Natural killer cell treated with Interleukin-12 subunit alpha and Interleukin-12 subunit beta and Interleukin-15 and Interleukin-18, amount 100 ng/mL, for 72 hours (primary cell): ENCODE measurements around the gene DHRS7. TPM values are rescaled to one million over a fixed set of nuclear protein-coding genes. Genes with fewer than 3 reads are reported as not detected.

Experiments
- ATAC-seq, 2 donors: fragments of 150-1000 bp; cut with Tn5 transposase in 1 of 2; sonication (Bioruptor Pico), chemical (Tn5 transposase) in 1 of 2; 2 replicates each; pipeline ENCODE4 v1.10.0; 2021
- DNase-seq: peaks from one replicate; pipeline ENCODE4 v3.0.0; 2022; ENCODE audit warnings: low spot score
- H3K27ac Mint-ChIP-seq, 2 donors: 1 replicate in 1 of 2; 2 replicates in 1 of 2; pipeline ENCODE4 v1.8.0; 2022; ENCODE audit warnings: mixed read lengths in 2 of 2, mild to moderate bottlenecking in 1 of 2, moderate library complexity in 1 of 2
- H3K27me3 Mint-ChIP-seq, 2 donors: 1 replicate in 1 of 2; 2 replicates in 1 of 2; pipeline ENCODE4 v1.8.0; 2022; ENCODE audit warnings: mixed read lengths in 2 of 2
- H3K36me3 Mint-ChIP-seq: one replicate; pipeline ENCODE4 v1.8.0; 2022; ENCODE audit warnings: mixed read lengths
- H3K4me1 Mint-ChIP-seq, 2 donors: 1 replicate in 1 of 2; 2 replicates in 1 of 2; pipeline ENCODE4 v1.8.0; 2022; ENCODE audit warnings: low read depth in 2 of 2, mixed read lengths in 2 of 2, mild to moderate bottlenecking in 1 of 2
- H3K4me3 Mint-ChIP-seq: one replicate; pipeline ENCODE4 v1.8.0; 2022; ENCODE audit warnings: mixed read lengths
- H3K9me3 Mint-ChIP-seq: 2 replicates; pipeline ENCODE4 v1.8.0; 2022; ENCODE audit warnings: mixed read lengths
- total RNA-seq, 2 donors: library from RNA; stranded (reverse); gene quantifications; one replicate each; pipeline ENCODE4 v1.2.3, GENCODE V29; 2022

Gene DHRS7
- total RNA-seq, 2 donors from 2014 or later, result 59.0 to 105 TPM

DNA sequence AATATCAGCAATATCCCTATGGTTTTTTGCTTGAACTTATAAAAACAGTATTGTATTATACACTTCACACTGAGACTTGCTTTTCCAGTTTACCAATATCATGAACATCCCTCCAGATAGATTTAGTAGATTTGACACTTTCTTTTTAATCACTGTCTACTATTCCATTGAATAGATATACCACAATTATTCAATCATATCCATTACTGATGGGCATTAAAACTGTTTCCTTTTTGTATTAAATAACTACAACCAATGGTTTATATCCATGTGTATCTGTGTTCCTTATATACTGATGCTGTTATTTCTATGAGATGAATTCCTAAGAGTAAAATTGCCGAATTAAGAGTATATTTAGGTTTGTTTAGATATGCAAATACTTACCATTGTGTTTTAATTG lies 13.0 kb upstream of the DHRS7 start:
- Mint-ChIP-seq H3K27ac (no peak overlapping the region), H3K27me3 (peaks cover 0 to 16% of the 10 kb centered on the region in 2 donors), H3K4me3 (no peak overlapping the region), H3K9me3 (no peaks in the 10 kb centered on the region), H3K4me1 (peaks cover 2 to 5% of the 10 kb centered on the region in 2 donors), H3K36me3 (no peaks in the 10 kb centered on the region)
- ATAC-seq, result no peak
- DNase-seq, result no peak

DNA sequence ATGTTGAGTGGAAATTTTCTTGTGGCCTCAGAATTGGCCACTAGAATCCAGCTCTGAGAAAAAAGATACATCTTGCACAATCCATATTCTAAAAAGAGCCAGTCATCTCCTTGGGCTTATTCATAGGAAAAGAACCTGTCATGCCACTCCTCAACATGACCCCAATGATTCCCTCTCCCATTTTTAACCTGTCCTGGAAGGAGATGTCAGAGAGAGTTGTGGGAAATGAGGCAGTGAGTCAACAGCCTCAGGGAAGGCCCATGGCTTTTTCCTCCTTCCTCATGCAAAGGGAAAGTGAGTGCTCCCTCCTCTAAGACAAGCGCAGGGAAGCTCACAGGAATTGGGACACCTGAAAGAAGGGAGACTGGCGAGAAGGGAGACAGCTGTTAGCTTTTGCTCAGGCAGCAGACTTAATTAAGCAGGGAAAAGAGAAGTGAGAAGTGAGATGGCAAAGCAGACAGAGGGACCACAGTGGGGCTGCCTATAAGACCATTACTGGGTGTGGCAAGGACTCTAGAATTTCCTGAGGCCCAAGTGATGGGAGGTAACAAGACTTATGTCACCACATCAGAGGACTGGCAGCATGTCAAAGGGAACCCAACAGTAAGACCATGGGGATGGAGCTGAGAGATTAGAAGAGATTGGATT lies 10.2 kb upstream of the DHRS7 start:
- H3K4me1 Mint-ChIP-seq, result no peaks in the 10 kb centered on the region
- H3K9me3 Mint-ChIP-seq, result no peaks in the 10 kb centered on the region
- DNase-seq, result no peak
- H3K36me3 Mint-ChIP-seq, result no peaks in the 10 kb centered on the region
- H3K4me3 Mint-ChIP-seq, result no peak overlapping the region
- no peak overlapping the region for H3K27ac Mint-ChIP-seq
- H3K27me3 Mint-ChIP-seq, result peaks cover 0 to 16% of the 10 kb centered on the region in 2 donors
- no peak for ATAC-seq

DNA sequence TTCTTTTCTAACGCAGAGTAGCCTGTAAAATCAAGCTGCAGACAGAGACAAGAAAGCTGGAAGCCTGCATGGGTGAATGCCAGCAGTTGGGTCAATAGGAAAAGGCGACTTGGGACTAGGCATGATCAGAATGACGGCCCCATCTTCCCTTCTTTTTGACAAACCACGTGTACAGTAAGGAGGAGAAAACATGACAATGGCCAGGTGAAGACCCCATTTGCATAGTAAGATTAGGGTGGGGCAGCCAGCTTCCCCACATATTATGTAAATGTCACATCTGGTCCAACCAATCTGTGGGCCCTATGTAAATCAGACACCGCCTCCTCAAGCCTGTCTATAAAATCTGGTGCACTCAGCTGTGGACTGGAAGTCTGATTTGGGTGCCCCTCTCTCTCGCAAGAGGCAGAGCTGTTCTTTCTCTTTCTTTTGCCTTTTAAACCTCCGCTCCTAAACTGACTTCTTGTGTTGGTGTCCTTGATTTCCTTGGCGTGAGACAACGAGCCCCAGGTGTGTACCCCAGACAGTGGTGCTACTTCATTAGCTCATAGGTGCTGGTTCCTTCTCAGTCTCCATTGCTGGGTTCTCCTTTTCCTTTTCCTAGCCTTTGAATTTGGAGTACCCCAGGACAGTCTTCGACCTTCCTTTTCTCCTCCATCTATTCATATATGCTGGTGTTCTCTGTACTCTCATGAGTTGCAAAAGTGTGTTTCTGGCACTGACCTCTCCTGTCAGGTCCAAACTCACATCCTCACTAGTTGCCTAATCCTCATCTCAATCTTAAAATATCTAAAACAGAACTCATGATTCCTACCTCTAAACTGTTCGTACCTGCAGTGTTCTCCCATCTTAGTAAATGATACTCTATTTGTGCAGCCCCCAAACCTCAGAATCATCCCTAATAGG lies 9.4 kb upstream of the DHRS7 start:
- no peak overlapping the region for H3K4me3 Mint-ChIP-seq
- H3K36me3 Mint-ChIP-seq, result no peaks in the 10 kb centered on the region
- H3K4me1 Mint-ChIP-seq, result no peaks in the 10 kb centered on the region
- no peak for DNase-seq
- ATAC-seq, result no peak
- H3K27ac Mint-ChIP-seq, result no peak overlapping the region
- H3K9me3 Mint-ChIP-seq, result no peaks in the 10 kb centered on the region
- H3K27me3 Mint-ChIP-seq, result peaks cover 0 to 16% of the 10 kb centered on the region in 2 donors

DNA sequence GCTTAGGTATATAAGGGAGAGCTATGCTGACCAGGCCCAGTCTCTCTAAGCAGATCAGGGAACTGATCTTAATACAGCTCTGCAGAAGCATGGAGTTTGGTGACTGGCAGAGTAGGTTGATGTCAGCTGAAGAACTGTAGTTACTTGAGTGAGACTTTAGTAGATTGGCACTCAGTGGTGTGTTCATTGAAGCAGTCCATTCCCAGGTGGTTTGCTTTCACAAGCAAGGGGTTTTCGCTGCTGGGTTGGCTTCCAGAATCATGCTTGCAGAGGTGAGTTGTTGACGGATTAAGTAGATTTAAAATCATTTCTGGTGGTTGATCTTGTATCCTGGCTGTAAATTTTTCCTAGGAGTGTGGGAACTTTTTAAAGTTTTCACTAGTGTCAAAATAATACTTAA lies 6.5 kb upstream of the DHRS7 start:
- Mint-ChIP-seq H3K4me1 (peaks cover 0 to 1% of the 10 kb centered on the region in 2 donors), H3K4me3 (no peak overlapping the region), H3K27ac (no peak overlapping the region), H3K36me3 (no peaks in the 10 kb centered on the region), H3K27me3 (peaks cover 0 to 16% of the 10 kb centered on the region in 2 donors), H3K9me3 (no peaks in the 10 kb centered on the region)
- DNase-seq, result no peak
- ATAC-seq, result no peak

DNA sequence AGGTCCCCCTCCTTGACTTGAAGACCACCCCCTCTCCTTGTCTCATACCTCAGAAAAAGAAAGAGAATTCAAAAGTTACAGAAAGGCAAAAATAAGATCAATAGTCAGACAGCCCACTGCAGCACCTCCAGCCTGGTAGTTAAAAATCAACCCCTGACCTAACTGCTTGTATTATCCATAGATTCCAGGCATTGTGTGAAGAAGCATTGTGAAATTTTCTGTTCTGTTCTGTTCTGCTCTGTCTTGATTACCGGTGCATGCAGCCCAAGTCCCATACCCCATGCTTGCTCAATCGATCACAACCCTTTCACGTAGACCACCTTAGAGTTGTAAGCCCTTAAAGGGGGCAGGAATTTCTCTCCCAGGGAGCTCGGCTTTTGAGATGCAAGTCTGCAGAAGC lies 5.8 kb upstream of the DHRS7 start:
- ATAC-seq (no peak), DNase-seq (no peak)
- Mint-ChIP-seq H3K4me1 (peaks cover 7 to 9% of the 10 kb centered on the region in 2 donors), H3K4me3 (no peak overlapping the region), H3K36me3 (no peaks in the 10 kb centered on the region), H3K27me3 (peaks cover 0 to 16% of the 10 kb centered on the region in 2 donors), H3K27ac (no peak overlapping the region), H3K9me3 (no peaks in the 10 kb centered on the region)

DNA sequence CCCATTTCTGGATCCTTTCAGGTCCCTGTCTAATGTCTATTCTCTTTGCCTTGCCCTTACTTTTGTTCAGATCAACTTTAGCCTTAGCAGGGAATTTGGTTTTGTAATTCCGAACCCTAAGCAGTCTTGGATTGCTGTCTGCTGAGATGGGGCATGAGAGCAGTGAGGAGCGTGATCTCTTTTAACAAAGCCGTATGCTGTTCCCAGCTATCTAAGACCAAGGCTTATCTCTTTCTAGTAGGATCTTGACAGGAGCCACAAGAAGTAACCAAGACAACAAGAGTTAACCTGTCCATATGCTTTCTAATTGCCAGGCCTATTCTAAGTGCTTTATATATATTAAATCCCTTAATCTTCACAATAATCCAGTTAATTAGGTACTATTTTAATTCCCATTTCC lies 4.5 kb upstream of the DHRS7 start:
- ATAC-seq (no peak), DNase-seq (no peak)
- Mint-ChIP-seq H3K36me3 (no peaks in the 10 kb centered on the region), H3K27me3 (peaks cover 0 to 7% of the 10 kb centered on the region in 2 donors), H3K9me3 (no peaks in the 10 kb centered on the region), H3K27ac (peak overlapping the region in 1 of 2 donors; percentile 17), H3K4me1 (peaks cover 12 to 13% of the 10 kb centered on the region in 2 donors), H3K4me3 (no peak overlapping the region)

DNA sequence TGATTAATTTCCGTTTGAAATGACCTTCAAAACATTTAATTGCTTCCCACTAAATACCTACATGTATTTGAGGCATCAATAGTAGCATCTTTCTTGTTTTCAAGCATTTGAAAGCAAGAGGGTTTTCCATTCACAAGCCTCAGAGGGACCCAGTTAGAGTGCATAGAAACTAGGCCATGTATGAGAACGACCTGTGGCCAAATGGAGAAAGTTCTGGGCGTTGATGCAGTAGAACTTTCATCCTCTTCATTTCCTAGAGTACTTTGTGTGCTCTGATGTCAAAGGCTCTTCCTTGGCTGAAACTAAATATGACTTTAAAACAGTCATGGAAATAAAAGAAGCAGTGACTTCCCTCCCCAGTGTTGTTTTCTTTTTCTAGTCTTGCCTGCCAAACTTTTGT lies 944 bp upstream of the DHRS7 start:
- Mint-ChIP-seq H3K27ac (peak overlapping the region; percentile 98 to 99), H3K27me3 (no peaks in the 10 kb centered on the region), H3K36me3 (no peaks in the 10 kb centered on the region), H3K9me3 (no peaks in the 10 kb centered on the region), H3K4me3 (peak overlapping the region; percentile 82), H3K4me1 (peaks cover 30 to 35% of the 10 kb centered on the region in 2 donors)
- DNase-seq (no peak), ATAC-seq (no peak)

DNA sequence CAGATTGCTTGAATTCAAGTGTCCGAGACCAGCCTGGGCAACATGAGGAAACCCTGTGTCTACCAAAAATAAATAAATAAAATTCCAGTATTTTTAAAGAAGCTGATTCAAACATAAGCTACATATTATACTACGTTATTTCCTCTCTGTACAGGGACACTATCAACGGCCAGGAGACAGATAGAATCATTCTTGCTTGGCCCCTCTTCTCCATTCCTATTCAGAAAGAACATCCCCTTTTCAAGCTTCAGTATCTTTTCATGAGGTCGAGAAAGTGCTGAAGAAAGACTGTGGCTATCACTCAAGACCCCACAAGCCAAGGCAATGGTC lies 314 bp upstream of the DHRS7 start:
- Mint-ChIP-seq H3K9me3 (no peaks in the 10 kb centered on the region), H3K4me1 (peaks cover 30 to 40% of the 10 kb centered on the region in 2 donors), H3K4me3 (peak overlapping the region; percentile 82), H3K27ac (peak overlapping the region; percentile 98 to 99), H3K27me3 (no peaks in the 10 kb centered on the region), H3K36me3 (no peaks in the 10 kb centered on the region)
- ATAC-seq (no peak), DNase-seq (no peak)

DNA sequence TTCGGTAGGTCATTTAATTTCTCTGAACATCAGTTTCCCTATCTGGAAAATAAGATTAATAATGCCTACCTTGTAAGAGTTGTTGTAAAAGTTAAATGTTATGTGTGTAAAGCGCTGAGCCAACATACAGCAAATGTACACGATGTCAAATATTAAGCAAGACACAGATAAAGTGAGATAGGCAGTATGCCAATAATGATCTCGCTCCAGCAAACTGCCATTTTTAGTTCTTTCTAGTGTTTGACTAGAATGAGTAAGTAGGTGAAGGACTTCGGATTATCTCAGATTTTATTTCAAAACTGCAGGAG lies 840 bp downstream of the DHRS7 start:
- no peak for DNase-seq
- peak in 1 of 2 donors; percentile 2 for ATAC-seq
- no peaks in the 10 kb centered on the region for H3K27me3 Mint-ChIP-seq
- no peaks in the 10 kb centered on the region for H3K9me3 Mint-ChIP-seq
- H3K4me3 Mint-ChIP-seq, result peak overlapping the region; percentile 89
- H3K36me3 Mint-ChIP-seq, result no peaks in the 10 kb centered on the region
- peak overlapping the region; percentile 98 to 99 for H3K27ac Mint-ChIP-seq
- peaks cover 33 to 45% of the 10 kb centered on the region in 2 donors for H3K4me1 Mint-ChIP-seq

DNA sequence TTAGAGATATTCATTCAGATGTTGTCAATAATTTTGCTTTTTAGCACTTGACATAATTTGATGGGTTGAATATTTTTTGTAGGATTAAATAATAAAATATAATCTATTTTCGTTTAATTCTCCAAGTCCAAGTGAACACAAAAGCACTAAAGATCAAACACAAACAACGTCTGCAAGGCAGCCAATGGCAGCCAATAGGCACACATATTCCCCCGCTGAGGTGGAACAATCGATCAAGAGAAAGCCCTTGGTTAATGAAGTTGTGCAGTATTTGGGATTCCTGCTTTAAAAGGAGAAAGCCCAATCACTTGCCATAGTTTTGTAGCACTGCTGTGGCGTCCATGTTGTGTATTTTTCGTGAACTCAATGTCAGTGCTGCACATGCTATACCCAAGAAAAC lies 1.5 kb downstream of the DHRS7 start:
- Mint-ChIP-seq H3K4me1 (peaks cover 39 to 52% of the 10 kb centered on the region in 2 donors), H3K4me3 (peak overlapping the region; percentile 89), H3K27ac (peak overlapping the region; percentile 98 to 99), H3K36me3 (no peaks in the 10 kb centered on the region), H3K27me3 (no peaks in the 10 kb centered on the region), H3K9me3 (no peaks in the 10 kb centered on the region)
- ATAC-seq, result no peak
- DNase-seq, result no peak

DNA sequence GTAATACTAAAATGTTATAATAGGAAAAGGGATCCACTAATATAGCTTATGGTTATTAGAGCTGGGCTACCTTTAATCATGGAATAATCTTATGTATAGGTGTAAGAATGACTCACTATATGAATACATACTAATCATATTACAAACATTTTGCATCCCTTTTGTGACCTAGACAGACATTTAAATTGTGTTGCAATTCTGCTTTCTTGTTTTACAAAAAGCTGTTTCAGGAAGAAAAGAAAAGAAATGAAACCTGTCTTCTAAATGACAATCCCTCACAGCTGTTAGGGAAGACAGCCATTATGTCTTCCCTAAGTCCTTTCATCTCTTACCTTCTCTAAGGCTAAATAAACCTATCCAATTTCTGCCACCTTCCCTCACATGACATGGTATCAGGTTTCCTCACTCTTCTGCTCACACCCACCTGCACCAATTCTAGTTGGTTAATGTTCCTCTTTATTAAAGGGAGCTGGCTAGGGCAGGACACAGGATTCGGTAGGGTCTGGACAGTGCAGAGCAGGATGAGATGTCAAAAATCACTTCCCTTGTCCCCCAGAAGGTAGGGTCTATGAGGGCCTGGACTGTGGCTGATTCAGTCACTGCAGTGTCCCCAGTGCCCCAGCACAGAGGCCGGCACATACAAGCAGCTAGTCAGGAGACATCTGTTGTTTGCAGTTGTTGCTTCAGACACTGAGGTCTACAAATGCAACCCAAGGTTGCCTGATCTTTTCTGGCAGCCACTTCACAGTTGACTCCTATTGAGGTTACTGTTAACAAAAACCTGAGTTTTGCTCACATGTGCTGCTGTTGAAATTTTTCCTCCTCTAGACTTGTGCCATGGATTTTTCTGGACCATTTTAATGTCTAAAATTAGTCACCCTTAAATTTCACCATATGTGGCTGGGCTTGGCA lies 3.7 kb downstream of the DHRS7 start:
- DNase-seq (no peak), ATAC-seq (no peak)
- peak overlapping the region; percentile 34 for H3K4me3 Mint-ChIP-seq
- peak overlapping the region; percentile 58 to 72 for H3K27ac Mint-ChIP-seq
- no peaks in the 10 kb centered on the region for H3K36me3 Mint-ChIP-seq
- H3K27me3 Mint-ChIP-seq, result no peaks in the 10 kb centered on the region
- H3K4me1 Mint-ChIP-seq, result peaks cover 47 to 56% of the 10 kb centered on the region in 2 donors
- H3K9me3 Mint-ChIP-seq, result no peaks in the 10 kb centered on the region

DNA sequence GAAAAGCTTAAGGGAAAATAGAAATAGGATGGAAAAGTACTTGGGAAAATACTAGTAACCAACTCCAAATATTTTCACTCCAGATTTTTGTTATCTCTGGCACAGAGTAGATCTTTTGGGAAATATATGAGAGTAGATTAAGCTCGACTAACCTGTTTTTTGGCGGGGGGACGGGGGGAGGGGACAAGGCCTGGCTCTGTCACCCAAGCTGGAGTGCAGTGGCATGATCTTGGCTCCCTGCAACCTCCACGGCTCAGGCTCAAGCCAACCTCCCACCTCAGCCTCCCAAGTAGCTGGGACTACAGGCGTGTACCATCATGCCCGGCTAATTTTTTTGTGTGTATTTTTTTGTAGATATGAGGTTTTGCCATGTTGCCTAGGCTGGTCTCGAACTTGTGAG lies 4.8 kb downstream of the DHRS7 start:
- ATAC-seq, result no peak
- DNase-seq, result no peak
- Mint-ChIP-seq H3K27ac (peak overlapping the region; percentile 58 to 72), H3K4me3 (no peak overlapping the region), H3K27me3 (no peaks in the 10 kb centered on the region), H3K9me3 (no peaks in the 10 kb centered on the region), H3K4me1 (peaks cover 44 to 56% of the 10 kb centered on the region in 2 donors), H3K36me3 (no peaks in the 10 kb centered on the region)

DNA sequence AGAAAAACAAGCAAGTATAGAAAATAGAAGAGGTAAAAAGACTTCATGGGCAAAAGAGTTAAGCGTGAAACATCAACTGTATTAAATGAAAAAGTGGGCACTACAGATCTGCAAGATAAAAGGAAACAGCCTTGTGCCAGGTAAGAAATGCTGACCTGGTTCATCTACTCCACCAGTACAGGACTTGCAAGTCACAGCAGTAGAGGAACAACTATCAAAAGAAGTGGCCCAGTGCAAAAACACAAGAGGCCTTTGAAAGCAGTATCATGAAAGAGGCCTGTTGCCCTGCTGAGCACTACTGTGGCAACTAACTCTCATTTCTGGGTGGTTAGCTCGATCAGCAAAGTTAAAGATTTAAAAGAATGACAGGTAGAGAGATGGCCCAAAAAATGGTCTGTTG lies 10.5 kb downstream of the DHRS7 start:
- no peak for ATAC-seq
- Mint-ChIP-seq H3K36me3 (peaks cover 22% of the 10 kb centered on the region), H3K9me3 (no peaks in the 10 kb centered on the region), H3K4me3 (peak overlapping the region; percentile 62), H3K27me3 (no peaks in the 10 kb centered on the region), H3K4me1 (peaks cover 57 to 62% of the 10 kb centered on the region in 2 donors), H3K27ac (peak overlapping the region; percentile 83 to 97)
- no peak for DNase-seq
